Left lung (tissue), 10 donors: Measurements from ENCODE around the gene TIMP1. TPM values are rescaled to one million over a fixed set of nuclear protein-coding genes. Genes with fewer than 3 reads are reported as not detected.
"Not testable (repeated sequence)": the region's sequence is repeated elsewhere in the genome, so short reads cannot be mapped to it uniquely, and the experiment has no call there.

ENCODE experiments used
- ATAC-seq: fragments of 200-7000 bp; cut with Tn5 transposase; one replicate; pipeline ENCODE4 v1.9.1; 2020; ENCODE audit warnings: moderate library complexity
- DNase-seq, 4 donors: peaks; one replicate each; pipeline ENCODE4 v3.0.0-alpha.2; 2013 to 2020
- H3K27ac ChIP-seq, 2 donors: fragments of 200-600 bp; sonication (generic) in 1 of 2; one replicate each; pipeline versions ENCODE4 v1.5.0 to v1.8.0; 2020 to 2021
- H3K27me3 ChIP-seq, 2 donors: fragments of 200-600 bp; sonication (generic) in 1 of 2; one replicate each; pipeline versions ENCODE4 v1.5.0 to v1.8.0; 2020 to 2021
- H3K36me3 ChIP-seq, 2 donors: fragments of 200-600 bp; sonication (generic) in 1 of 2; one replicate each; pipeline versions ENCODE4 v1.5.0 to v1.8.0; 2020 to 2021
- H3K4me1 ChIP-seq, 2 donors: fragments of 200-600 bp; one replicate each; pipeline ENCODE4 v1.8.0; 2021
- H3K4me3 ChIP-seq, 2 donors: fragments of 200-600 bp; sonication (generic) in 1 of 2; one replicate each; pipeline versions ENCODE4 v1.5.0 to v1.8.0; 2020 to 2021; ENCODE audit warnings: mild to moderate bottlenecking in 1 of 2
- H3K9me3 ChIP-seq, 2 donors: fragments of 200-600 bp; sonication (generic) in 1 of 2; one replicate each; pipeline versions ENCODE4 v1.5.0 to v1.8.0; 2020 to 2021
- CTCF ChIP-seq, 2 donors: fragments of 200-600 bp; sonication (generic) in 1 of 2; IDR thresholded peaks; one replicate each; pipeline versions ENCODE4 v1.5.0 to v1.8.0; 2021; ENCODE audit warnings: antibody characterized with exemption in 2 of 2
- intact Hi-C, 2 donors: fragments of 100-400 bp; cut with DNase I; formaldehyde crosslinking; loops; one replicate each; pipeline versions ENCODE4 v1.11.2 to v1.14.2; 2022
- polyA plus RNA-seq, 6 donors: library from polyadenylated mRNA; unstranded; fragments of 120-200 nt; gene quantifications; one replicate each; pipeline ENCODE4 v1.2.1, GENCODE V29; 2013; ENCODE audit not compliant: insufficient read length in 6 of 6
- total RNA-seq, 2 donors: library from RNA; stranded (reverse); fragmentation: NEBNext Ultra II Directional; extraction: Animal tissue kit (Norgen Biotek cat#: 25700); gene quantifications; one replicate each; pipeline ENCODE4 v1.2.1, GENCODE V29; 2021
- donor health status: DM: no; HTN: yes; CAD: no.
- donor health status: DM: no; HTN: no; CAD: no.

The TIMP1 gene
- total and polyA plus RNA-seq, 8 donors = 107 to 2,737 (median 124) TPM

- no peak overlapping the region for H3K27ac ChIP-seq
- H3K27me3 ChIP-seq = no peaks in the 10 kb centered on the region
- peaks cover 0 to 2% of the 10 kb centered on the region in 2 donors for H3K9me3 ChIP-seq
- no peaks in the 10 kb centered on the region for H3K4me1 ChIP-seq
- H3K36me3 ChIP-seq = no peaks in the 10 kb centered on the region
- ATAC-seq (no peak), DNase-seq (no peak)
- no peak for TF ChIP-seq CTCF (IDR thresholded peaks at IDR 0.05)
- intact Hi-C loops = no loop called here
- H3K4me3 ChIP-seq = no peak overlapping the region
Measured at GRCh38 chrX:47597222-47597621, 15.0 kb downstream of the TIMP1 start.

- H3K9me3 ChIP-seq, H3K36me3 ChIP-seq, H3K27me3 ChIP-seq, intact Hi-C loops, H3K27ac ChIP-seq, ATAC-seq, DNase-seq, H3K4me3 ChIP-seq, H3K4me1 ChIP-seq: not testable (repeated sequence)
Measured at GRCh38 chrX:47603125-47603524, 20.9 kb downstream of the TIMP1 start.

- no peak for DNase-seq
- Histone ChIP-seq H3K27me3 (no peaks in the 10 kb centered on the region), H3K36me3 (no peaks in the 10 kb centered on the region), H3K27ac (no peak overlapping the region), H3K9me3 (no peaks in the 10 kb centered on the region), H3K4me1 (peaks cover 0 to 4% of the 10 kb centered on the region in 2 donors), H3K4me3 (no peak overlapping the region)
- ATAC-seq = no peak
- intact Hi-C loops = no loop called here
- TF ChIP-seq CTCF (IDR thresholded peaks at IDR 0.05) = no peak
Measured at GRCh38 chrX:47605024-47605423, 22.8 kb downstream of the TIMP1 start.

GRCh38 chrX:47607091-47607490 lies 24.9 kb downstream of the TIMP1 start:
- TF ChIP-seq CTCF (IDR thresholded peaks at IDR 0.05) = no peak
- H3K36me3 ChIP-seq = no peaks in the 10 kb centered on the region
- no peaks in the 10 kb centered on the region for H3K9me3 ChIP-seq
- H3K27me3 ChIP-seq = no peaks in the 10 kb centered on the region
- peaks cover 0 to 4% of the 10 kb centered on the region in 2 donors for H3K4me1 ChIP-seq
- no peak overlapping the region for H3K27ac ChIP-seq
- no peak overlapping the region for H3K4me3 ChIP-seq
- intact Hi-C loops = no loop called here
- ATAC-seq (no peak), DNase-seq (no peak)

- TF ChIP-seq CTCF (IDR thresholded peaks at IDR 0.05) = no peak
- ATAC-seq (no peak), DNase-seq (peak in 1 of 4 donors; percentile 76)
- Histone ChIP-seq H3K27ac (no peak overlapping the region), H3K4me3 (no peak overlapping the region), H3K27me3 (no peaks in the 10 kb centered on the region), H3K36me3 (no peaks in the 10 kb centered on the region), H3K9me3 (no peaks in the 10 kb centered on the region), H3K4me1 (peaks cover 0 to 4% of the 10 kb centered on the region in 2 donors)
- intact Hi-C loops = no loop called here
Measured at GRCh38 chrX:47608130-47608810, 26.0 kb downstream of the TIMP1 start.

GRCh38 chrX:47610511-47610910 lies 28.3 kb downstream of the TIMP1 start:
- ATAC-seq (no peak), DNase-seq (no peak)
- no peak overlapping the region for H3K4me3 ChIP-seq
- no peaks in the 10 kb centered on the region for H3K9me3 ChIP-seq
- H3K27ac ChIP-seq = no peak overlapping the region
- H3K36me3 ChIP-seq = no peaks in the 10 kb centered on the region
- H3K27me3 ChIP-seq = no peaks in the 10 kb centered on the region
- TF ChIP-seq CTCF (IDR thresholded peaks at IDR 0.05) = no peak
- intact Hi-C loops = no loop called here
- H3K4me1 ChIP-seq = peaks cover 0 to 4% of the 10 kb centered on the region in 2 donors
